Stimulated activated CD8-positive, alpha-beta memory T cell treated with anti-CD3 and anti-CD28 coated beads, Interleukin-12 subunit alpha, Interleukin-12 subunit beta, amount 100 ng/mL, for 24 hours (primary cell): Measurements from ENCODE around the gene KDM2A.
"Not testable (repeated sequence)": the region's sequence is repeated elsewhere in the genome, so short reads cannot be mapped to it uniquely, and the experiment has no call there.

Experiments used
- DNase-seq: peaks from one replicate; pipeline ENCODE4 v3.0.0-alpha.2; 2020; ENCODE audit errors: extremely low read depth

KDM2A gene

DNA sequence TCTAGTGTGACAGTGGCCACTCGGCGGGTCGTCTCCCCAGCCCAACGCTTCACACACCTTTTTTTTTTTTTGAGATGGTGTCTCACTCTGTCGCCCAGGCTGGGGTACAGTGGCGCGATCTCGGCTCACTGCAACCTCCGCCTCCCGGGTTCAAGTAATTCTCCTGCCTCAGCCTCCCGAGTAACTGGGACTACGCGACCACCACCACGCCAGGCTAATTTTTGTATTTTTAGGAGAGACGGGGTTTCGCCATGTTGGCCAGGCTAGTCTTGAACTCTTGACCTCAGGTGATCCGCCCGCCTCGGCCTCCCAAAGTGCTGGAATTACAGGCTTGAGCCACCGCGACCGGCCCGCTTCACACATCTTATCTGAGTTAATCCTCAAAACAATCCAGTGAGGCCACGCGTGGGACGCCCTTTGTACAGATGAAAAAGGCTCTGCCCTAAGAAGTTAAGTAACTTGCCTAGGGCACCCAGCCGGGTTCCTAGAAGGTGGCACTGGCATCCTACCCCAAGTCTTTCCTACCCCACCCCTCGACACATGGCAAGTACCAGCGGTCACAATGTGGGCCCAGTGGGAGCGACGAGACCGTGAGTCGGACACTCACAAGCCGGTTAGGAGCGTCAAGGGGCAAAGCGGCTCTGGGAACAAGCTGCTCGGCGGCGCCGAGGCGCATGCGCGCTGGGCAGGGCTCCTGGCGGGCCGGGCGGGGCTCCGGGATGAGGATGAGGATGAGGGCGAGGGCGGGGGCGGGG is 142.0 kb downstream of the KDM2A start:
- DNase-seq: not testable (repeated sequence)

GRCh38 chr11:67261640-67261945 is 142.5 kb downstream of the KDM2A start:
- DNase-seq: no peak

DNA sequence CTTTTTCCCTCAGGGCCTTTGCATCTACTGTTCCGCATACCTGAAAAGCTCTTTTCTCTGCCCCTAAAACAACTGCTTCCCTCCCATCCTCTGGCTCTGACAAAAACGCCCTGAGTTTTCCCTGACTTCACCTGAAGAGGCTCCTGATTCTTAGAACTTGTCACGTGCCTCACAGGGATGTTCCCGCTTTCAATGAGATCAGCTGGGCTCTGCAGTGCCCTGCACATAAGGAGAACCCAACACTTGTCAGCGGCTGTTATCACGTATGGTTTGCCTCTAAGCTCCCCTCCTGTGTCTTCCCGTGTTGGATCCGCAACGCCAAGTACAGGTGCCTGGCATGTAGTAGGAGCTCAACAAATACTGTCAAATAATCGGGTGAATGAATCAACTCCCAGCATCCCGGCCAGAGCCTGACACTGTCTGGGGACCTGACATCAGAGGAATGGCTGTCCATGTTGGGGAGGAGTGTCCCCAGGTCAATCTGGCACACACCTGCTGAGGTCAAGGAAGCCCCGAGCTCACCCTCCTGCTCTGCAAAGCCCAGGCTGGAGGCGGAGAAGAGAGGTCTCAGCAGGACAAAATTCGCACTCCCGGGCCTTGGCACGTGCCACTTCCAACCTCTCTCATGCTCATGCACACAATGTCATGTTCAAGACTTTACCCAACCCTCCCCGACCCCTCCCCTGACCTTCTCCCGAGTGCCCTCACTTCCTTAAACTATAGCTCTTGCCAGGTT is 143.1 kb downstream of the KDM2A start:
- DNase-seq: no peak

- no peak for DNase-seq
Measured at GRCh38 chr11:67262731-67263675, 143.9 kb downstream of the KDM2A start.

- no peak for DNase-seq
Measured at GRCh38 chr11:67264260-67264659, 145.2 kb downstream of the KDM2A start.

DNA sequence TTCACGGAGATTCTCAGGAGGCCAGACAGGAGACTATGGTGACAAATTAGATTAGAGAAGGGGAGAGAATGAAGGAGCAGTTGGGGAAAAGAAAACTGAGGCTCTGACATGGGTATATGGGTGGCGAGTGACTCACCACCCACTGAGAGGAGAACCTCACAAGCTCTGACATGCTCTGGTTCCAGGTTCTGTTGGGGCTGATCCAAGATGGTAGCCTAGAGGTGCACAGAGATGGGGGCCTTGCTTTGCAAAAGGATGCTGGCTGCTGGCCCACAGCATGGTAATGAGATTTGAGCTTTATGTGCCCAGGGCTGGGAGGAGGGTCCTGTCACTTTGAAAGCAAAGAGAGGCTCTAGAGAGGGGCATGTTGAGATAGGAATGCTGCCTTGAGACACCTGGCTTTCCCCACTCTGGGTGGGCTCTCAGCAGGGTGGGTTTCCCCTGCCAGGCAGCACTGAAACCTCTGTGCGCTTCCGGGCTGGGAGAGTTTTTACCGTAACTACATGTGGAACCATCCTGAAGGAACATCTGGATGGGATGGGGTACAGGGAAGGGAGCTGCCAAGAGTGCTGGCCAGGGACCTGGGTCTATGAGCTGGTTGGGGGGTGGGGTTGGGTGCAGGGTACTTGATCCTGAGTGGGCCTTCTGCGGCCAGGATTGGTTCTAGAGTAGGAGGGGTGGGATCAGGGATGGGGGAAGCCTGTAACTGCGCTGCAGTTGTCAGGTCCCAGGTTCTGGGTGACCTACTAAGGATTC is 146.0 kb downstream of the KDM2A start:
- no peak for DNase-seq

DNA sequence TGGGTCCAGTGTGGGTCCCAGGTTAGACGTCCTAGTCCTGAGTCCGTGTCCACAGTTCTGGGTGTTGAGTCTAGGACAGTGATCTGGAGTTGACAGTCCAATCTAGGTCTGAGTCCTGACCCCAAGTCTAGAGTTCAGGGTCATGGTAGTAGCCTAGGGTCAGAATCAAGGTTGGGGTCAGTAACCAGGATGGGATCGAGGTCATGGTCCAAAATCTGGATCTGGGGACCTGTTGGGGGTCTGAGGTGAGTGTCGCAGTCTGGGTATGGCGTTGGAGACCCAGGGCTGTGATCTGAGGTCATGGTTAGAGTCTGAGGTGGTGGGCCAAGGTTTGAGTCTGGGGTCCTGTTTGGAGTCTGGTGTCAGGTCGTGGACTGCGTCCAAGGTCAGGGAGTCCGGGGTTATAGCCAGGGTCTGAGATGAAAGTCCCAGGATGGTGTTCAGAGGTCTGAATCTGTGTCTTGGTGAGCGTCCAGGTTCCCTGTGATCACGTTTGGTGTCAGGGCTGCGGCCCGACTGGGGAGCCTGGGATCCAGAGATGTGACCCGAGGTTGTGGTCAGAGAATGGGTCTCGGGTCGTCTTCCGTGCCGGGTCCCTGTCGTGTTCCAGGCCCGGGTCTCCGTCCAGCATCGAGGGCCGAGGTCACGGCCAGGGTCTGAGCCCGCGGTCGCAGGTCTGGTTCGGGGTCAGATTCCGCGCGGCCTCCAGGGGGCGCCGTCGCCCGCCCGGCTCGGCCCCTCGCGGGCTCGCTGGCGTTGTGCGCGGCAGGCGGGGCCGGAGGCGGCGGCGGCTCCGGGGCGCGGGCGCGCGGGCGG is 146.8 kb downstream of the KDM2A start:
- no peak for DNase-seq

DNA sequence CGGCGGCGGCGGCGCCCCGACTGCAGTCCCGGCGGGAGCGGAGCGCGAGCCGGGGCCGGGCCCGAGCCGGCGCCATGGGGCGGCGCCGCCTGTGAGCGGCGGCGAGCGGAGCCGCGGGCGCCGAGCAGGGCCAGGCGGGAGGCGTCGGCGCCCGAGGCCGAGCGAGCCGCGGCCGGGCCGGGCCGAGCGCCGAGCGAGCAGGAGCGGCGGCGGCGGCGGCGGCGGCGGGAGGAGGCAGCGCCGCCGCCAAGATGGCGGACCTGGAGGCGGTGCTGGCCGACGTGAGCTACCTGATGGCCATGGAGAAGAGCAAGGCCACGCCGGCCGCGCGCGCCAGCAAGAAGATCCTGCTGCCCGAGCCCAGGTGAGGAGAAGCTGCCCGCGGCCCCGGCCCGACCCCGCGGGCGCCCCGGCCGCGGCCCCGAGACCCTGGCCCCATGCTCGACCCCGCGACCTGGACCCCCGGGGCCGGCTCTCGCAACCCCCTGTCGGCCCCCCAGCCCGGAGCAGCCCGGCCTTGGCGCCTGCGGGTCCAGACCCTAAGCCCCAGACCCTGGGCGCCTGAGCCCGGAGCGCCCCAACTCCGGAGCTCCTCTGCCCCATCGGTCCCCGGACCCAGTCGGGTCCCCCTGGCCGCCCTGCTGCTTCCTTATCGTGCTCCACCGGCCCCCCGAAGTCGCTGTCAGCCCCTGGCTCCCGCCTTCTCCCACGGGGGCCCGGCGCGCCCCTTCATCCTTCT is 147.6 kb downstream of the KDM2A start, which contains the start of gene GRK2:
Gene GRK2 (plus strand): TSS at position 25 of the 739 bp plus-strand sequence. CDS start 227 bp downstream, at position 252.
- no peak for DNase-seq

GRCh38 chr11:67267188-67268080 is 148.4 kb downstream of the KDM2A start:
- no peak for DNase-seq

GRCh38 chr11:67268081-67268961 is 149.3 kb downstream of the KDM2A start:
- DNase-seq: no peak

DNA sequence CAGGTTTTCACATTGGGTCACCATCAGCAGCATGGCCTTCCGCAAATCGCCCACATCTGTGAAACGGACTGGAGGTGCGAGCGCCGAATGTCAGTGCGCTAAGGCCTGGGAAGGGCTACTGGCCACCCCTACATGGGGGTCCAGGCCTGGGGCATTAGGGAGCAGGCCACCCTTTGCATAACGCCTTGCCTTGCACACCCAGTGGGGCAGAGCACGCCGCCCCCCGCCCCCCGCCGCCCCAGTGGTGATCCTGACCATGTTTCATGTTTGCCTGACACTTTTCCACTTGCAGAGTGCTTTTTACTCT is 149.9 kb downstream of the KDM2A start:
- DNase-seq: no peak

DNA sequence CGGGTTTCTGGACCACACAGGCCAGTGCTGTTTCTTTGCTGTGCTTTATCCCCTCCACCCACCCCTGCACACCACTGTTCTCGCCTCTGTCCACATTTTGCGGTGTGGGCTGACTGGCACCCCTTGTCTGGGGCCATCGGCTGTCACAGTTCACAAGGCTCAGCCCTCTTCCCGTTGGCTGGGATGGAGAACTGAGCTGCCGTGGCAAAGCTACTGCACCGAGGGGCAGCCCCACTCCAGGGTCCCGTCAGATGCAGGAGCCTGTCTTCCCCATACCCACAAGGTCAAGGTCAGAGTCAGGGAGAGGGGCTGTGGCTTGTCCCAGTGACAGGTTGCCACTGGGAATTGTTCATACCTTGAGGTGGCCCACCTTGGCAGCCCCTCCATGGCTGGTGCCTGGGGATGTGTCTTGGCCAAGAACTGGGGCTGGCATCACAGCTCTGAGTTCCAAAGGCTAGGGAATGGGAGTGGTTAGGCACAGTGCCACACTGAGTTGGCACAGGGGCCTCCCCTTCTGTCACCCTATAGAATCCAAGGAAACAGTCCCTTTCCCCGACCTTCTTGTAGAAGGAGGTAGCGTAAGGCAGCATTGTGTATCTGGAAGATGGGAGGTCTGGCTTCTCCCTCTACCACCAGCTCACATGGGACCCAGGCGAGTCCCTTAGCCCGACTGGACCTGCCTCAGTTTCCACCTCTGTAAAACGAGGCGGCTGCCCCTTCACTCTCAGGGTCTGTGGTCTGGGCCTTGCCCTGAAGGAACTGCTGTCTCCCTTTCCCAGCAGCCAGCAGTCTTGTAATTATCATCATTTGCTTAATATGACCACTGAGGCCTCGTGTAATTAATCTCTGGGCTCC is 150.6 kb downstream of the KDM2A start:
- no peak for DNase-seq

- DNase-seq: no peak
Measured at GRCh38 chr11:67270256-67271204, 151.5 kb downstream of the KDM2A start.

- DNase-seq: no peak
Measured at GRCh38 chr11:67271205-67271540, 152.1 kb downstream of the KDM2A start.

DNA sequence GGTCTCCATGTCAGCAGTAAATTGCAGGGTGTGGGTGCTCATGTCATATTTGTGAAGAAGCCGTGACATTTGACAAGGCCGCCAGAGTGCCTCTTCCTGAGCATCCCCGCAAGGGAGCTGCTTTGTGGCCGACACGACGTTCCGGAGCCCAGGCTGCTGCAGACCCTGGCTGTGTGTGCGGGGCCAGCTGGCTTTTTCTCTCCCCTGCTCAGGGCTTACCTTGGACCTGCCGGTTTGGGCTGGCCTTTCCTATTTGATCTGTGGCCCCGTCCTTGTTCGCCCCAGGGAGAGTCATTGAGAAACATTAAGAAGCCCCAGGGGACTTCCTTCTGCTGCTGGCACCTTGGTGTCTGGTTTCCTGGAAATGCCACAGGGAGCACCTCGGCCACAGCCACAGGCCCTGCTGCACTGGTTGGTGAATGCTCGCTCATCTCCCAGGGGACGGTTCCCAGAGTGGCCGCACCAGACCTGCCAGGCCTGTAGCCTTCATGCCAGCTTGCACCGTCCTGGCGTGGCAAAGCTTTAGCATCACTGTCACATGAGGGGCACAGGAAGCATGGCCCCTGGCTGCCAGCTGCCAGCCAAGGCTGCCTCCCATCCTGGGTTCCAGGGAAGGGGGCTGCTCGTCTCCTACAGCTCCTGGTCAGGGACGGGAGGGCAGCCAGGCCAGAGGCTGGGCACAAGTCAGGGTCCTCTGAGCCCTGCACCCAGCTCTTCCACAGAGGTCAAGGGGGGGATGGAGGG is 152.7 kb downstream of the KDM2A start:
- no peak for DNase-seq
